K562 (cell line): ENCODE measurements around the gene IGSF10. TPM values are rescaled to one million over a fixed set of nuclear protein-coding genes. Genes with fewer than 3 reads are reported as not detected.

ENCODE experiments used
- ATAC-seq: fragments of 200-7000 bp; cut with Tn5 transposase; 3 replicates; pipeline ENCODE4 v1.9.1; 2020; ENCODE audit warnings: moderate library complexity
- BruUV-seq: library from RNA; stranded (reverse); fragments of 400-500 nt; replicated peaks from 2 replicates; lab custom pipeline; 2021; lab: Mats Ljungman, UMichigan
- CTCF ChIA-PET: fragments of 300-600 bp; formaldehyde crosslinking; extraction: SDS; loops from one replicate; lab custom pipeline; 2021; ENCODE audit warnings: low intra/inter-chr PET ratio; lab: Yijun Ruan, JAX
- POLR2A ChIA-PET: fragments of 300-600, 350-650 bp; sonication (Branson Sonifier 250); formaldehyde crosslinking; extraction: SDS; loops from one replicate; lab custom pipeline; 2021; ENCODE audit warnings: antibody characterized with exemption, inconsistent platforms; lab: Yijun Ruan, JAX
- DNase-seq, 4 experiments: peaks; one replicate each; pipeline versions ENCODE4 v3.0.0 to v3.0.0-alpha.2; 2011 to 2018; ENCODE audit warnings: low spot score in 3 of 4, mixed read lengths in 3 of 4; ENCODE audit errors: extremely low read depth in 1 of 4
- FAIRE-seq: peaks from 2 replicates; lab custom pipeline; 2011; peaks lifted over from hg19 to GRCh38; lab: Jason Lieb, UNC
- H2AFZ ChIP-seq: 2 replicates; pipeline ENCODE4 v1.6.0; 2011; ENCODE audit warnings: low read depth, low read length, control low read depth, inconsistent platforms
- H3K27ac ChIP-seq: fragments of 200-600 bp; 3 replicates; pipeline ENCODE4 v1.8.0; 2011; ENCODE audit warnings: low read depth, mild to moderate bottlenecking, control low read depth, inconsistent platforms, low read length, moderate library complexity, mixed read lengths; ENCODE audit errors: extremely low read depth
- H3K27me3 ChIP-seq, 2 experiments: fragments of 300-600 bp in 1 of 2; 2 replicates in 1 of 2; 3 replicates in 1 of 2; pipeline versions ENCODE4 v1.6.0 to v1.8.0; 2011; ENCODE audit warnings: inconsistent platforms in 2 of 2, low read length in 2 of 2, mild to moderate bottlenecking in 1 of 2, mixed read lengths in 1 of 2, moderate library complexity in 1 of 2; ENCODE audit not compliant: control insufficient read depth in 2 of 2, insufficient read depth in 2 of 2
- H3K36me3 ChIP-seq: fragments of 300-600 bp; 3 replicates; pipeline ENCODE4 v1.8.0; 2011; ENCODE audit warnings: mild to moderate bottlenecking, low read length, inconsistent platforms; ENCODE audit not compliant: control insufficient read depth, insufficient read depth
- H3K4me1 ChIP-seq, 2 experiments: fragments of 200-600 bp in 1 of 2; replicated peaks in 1 of 2; 2 replicates in 1 of 2; 3 replicates in 1 of 2; pipeline versions ENCODE4 v1.5.1 to v1.8.0; 2011; ENCODE audit warnings: inconsistent platforms in 2 of 2, low read length in 2 of 2, mild to moderate bottlenecking in 1 of 2, mixed read lengths in 1 of 2, moderate library complexity in 1 of 2; ENCODE audit not compliant: control insufficient read depth in 2 of 2, insufficient read depth in 2 of 2
- H3K4me2 ChIP-seq: 2 replicates; pipeline ENCODE4 v1.6.1; 2011; ENCODE audit warnings: low read length, control low read depth, inconsistent platforms, mixed read lengths; ENCODE audit not compliant: insufficient read depth
- H3K4me3 ChIP-seq: fragments of 200-600 bp; sonication (generic), shearing (Covaris generic); 2 replicates; pipeline ENCODE4 v1.5.1; 2016; ENCODE audit warnings: control low read depth, inconsistent platforms
- H3K79me2 ChIP-seq: fragments of 200-600 bp; 3 replicates; pipeline ENCODE4 v1.8.0; 2011; ENCODE audit warnings: low read length, inconsistent platforms; ENCODE audit not compliant: control insufficient read depth, insufficient read depth
- H3K9ac ChIP-seq, 2 experiments: 2 replicates each; pipeline versions ENCODE4 v1.6.0 to v1.6.1; 2011; ENCODE audit warnings: low read depth in 2 of 2, low read length in 2 of 2, control low read depth in 1 of 2, inconsistent platforms in 1 of 2, mild to moderate bottlenecking in 1 of 2, mixed read lengths in 1 of 2; ENCODE audit not compliant: insufficient read depth in 1 of 2
- H3K9me1 ChIP-seq: one replicate; pipeline ENCODE4 v1.6.0; 2011; ENCODE audit warnings: inconsistent platforms, mild to moderate bottlenecking, low read length, moderate library complexity; ENCODE audit not compliant: control insufficient read depth, insufficient read depth
- H3K9me3 ChIP-seq: replicated peaks from 2 replicates; pipeline ENCODE4 v1.5.1; 2011; ENCODE audit warnings: low read depth, low read length, inconsistent platforms; ENCODE audit not compliant: control insufficient read depth, insufficient read depth
- H4K20me1 ChIP-seq: replicated peaks from 2 replicates; pipeline ENCODE4 v1.6.1; 2011; ENCODE audit warnings: low read length, inconsistent platforms, mixed read lengths; ENCODE audit not compliant: control insufficient read depth, insufficient read depth
- ATF1 ChIP-seq, 2 experiments: fragments of 450-650 bp in 1 of 2; IDR thresholded peaks; 2 replicates each; pipeline ENCODE4 v1.6.1; 2016; ENCODE audit warnings: missing compliant biosample characterization in 1 of 2, missing genetic modification characterization in 1 of 2
- FOXK2 ChIP-seq, 2 experiments: fragments of 450-650 bp; IDR thresholded peaks in 1 of 2; conservative IDR thresholded peaks in 1 of 2; 2 replicates each; pipeline ENCODE4 v1.6.1; 2016; ENCODE audit warnings: low read depth in 2 of 2, mild to moderate bottlenecking in 1 of 2
- RBM15 ChIP-seq: fragments of 200-400 bp; formaldehyde crosslinking; IDR thresholded peaks from 2 replicates; pipeline ENCODE4 v1.6.1; 2018; ENCODE audit warnings: mild to moderate bottlenecking, low read length, moderate library complexity; ENCODE audit not compliant: insufficient read depth
- SAFB2 ChIP-seq: fragments of 200-400 bp; formaldehyde crosslinking; IDR thresholded peaks from 2 replicates; pipeline ENCODE4 v1.6.1; 2018; ENCODE audit warnings: borderline replicate concordance, low read length, low read depth, moderate library complexity; ENCODE audit not compliant: severe bottlenecking
- ZEB2 ChIP-seq: fragments of 450-650 bp; IDR thresholded peaks from 2 replicates; pipeline ENCODE4 v1.6.1; 2016
- ZNF644 ChIP-seq: fragments of 200-800 bp; sonication (Bioruptor generic); IDR thresholded peaks from 2 replicates; pipeline ENCODE4 v1.6.1; 2016; ENCODE audit warnings: low read depth, missing genetic modification characterization, missing compliant biosample characterization
- WGBS: fragments of 100-300 bp; shearing (Covaris generic); methylation state at CpG from one replicate; pipeline ENCODE4 v1.1.6; 2016; ENCODE audit warnings: low coverage, mixed read lengths; ENCODE audit not compliant: insufficient coverage; ENCODE audit errors: missing lambda C conversion rate; 5-methylcytosine and 5-hydroxymethylcytosine counted together
- in situ Hi-C: fragments of 300-500 bp; cut with MboI; formaldehyde crosslinking; loops from 4 replicates; pipeline ENCODE4 v1.15.0; 2018; ENCODE audit warnings: inconsistent platforms, mixed read lengths
- intact Hi-C: fragments of 100-400 bp; cut with micrococcal nuclease; formaldehyde crosslinking; loops from 2 replicates; pipeline ENCODE4 v1.14.2; 2022
- polyA plus RNA-seq, 8 experiments: library from polyadenylated mRNA; depleted of rRNA in 4 of 8; stranded (reverse) in 5 of 8; unstranded in 3 of 8; fragments of >200 nt; fragmentation: Nextera tagmentation in 2 of 8; fragmentation: Illumina TruSeq in 1 of 8; extraction: Ambion mirVana in 2 of 8; extraction: Trizol in 1 of 8; gene quantifications; 2 replicates each; pipeline versions ENCODE4 v1.2.1 to v1.2.3, GENCODE V29; 2011 to 2014; ENCODE audit warnings: inconsistent platforms in 1 of 8, missing spikeins in 1 of 8
- total RNA-seq, 7 experiments: library from RNA; depleted of rRNA in 6 of 7; stranded (reverse); fragments of >200 nt in 6 of 7; fragmentation: Illumina TruSeq in 2 of 7; extraction: Trizol in 2 of 7; gene quantifications; 2 replicates each; pipeline versions ENCODE4 v1.2.1 to v1.2.3, GENCODE V29; 2011 to 2021; ENCODE audit warnings: low replicate concordance in 1 of 7
- TF ChIP-seq, protein P1 (sequence below): fragments of 450-650 bp; IDR thresholded peaks from 2 replicates; pipeline ENCODE4 v1.6.1; 2016; ENCODE audit warnings: mild to moderate bottlenecking

IGSF10 gene
- total and polyA plus RNA-seq, 9 of the 15 experiments (the other 6 are each of a cell fraction or from before 2014, with no cell fraction given) = 0.11 to 1.2 (median 0.40) TPM

- intact Hi-C loops = no loop called here
- no peak for TF ChIP-seq ZNF644 (tag)
- no peak for TF ChIP-seq ATF1 (CRISPR knock-in tag; IDR thresholded peaks at IDR 0.05)
- TF ChIP-seq ATF1 (tag; IDR thresholded peaks at IDR 0.05) = no peak
- TF ChIP-seq, protein P1, sequence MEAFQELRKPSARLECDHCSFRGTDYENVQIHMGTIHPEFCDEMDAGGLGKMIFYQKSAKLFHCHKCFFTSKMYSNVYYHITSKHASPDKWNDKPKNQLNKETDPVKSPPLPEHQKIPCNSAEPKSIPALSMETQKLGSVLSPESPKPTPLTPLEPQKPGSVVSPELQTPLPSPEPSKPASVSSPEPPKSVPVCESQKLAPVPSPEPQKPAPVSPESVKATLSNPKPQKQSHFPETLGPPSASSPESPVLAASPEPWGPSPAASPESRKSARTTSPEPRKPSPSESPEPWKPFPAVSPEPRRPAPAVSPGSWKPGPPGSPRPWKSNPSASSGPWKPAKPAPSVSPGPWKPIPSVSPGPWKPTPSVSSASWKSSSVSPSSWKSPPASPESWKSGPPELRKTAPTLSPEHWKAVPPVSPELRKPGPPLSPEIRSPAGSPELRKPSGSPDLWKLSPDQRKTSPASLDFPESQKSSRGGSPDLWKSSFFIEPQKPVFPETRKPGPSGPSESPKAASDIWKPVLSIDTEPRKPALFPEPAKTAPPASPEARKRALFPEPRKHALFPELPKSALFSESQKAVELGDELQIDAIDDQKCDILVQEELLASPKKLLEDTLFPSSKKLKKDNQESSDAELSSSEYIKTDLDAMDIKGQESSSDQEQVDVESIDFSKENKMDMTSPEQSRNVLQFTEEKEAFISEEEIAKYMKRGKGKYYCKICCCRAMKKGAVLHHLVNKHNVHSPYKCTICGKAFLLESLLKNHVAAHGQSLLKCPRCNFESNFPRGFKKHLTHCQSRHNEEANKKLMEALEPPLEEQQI = no peak
- no peak for TF ChIP-seq SAFB2
- no peak for TF ChIP-seq ZEB2
- TF ChIP-seq FOXK2 (conservative IDR thresholded peaks at IDR 0.05 in 1 of 2, IDR thresholded peaks at IDR 0.05 in 1 of 2; ENCODE audit: low read depth in 2 of 2) = no peak
- no peak for TF ChIP-seq RBM15
- DNase-seq = no peak
- no peak overlapping the region for H2AFZ ChIP-seq
- ATAC-seq = no peak
- CTCF ChIA-PET = no interaction called here
- H3K4me1 ChIP-seq = no peaks in the 10 kb centered on the region
- FAIRE-seq = no peak
- no TSS peak for BruUV-seq
- no peak overlapping the region for H3K9ac ChIP-seq
- 0% methylated on average over 1 of the region's 1 CpG for WGBS
- H3K4me2 ChIP-seq = no peak overlapping the region
- H3K9me1 ChIP-seq = no peaks in the 10 kb centered on the region
- H3K36me3 ChIP-seq = no peaks in the 10 kb centered on the region
- no peak overlapping the region for H3K4me3 ChIP-seq
- no peaks in the 10 kb centered on the region for H4K20me1 ChIP-seq
- H3K79me2 ChIP-seq = no peaks in the 10 kb centered on the region
- H3K27me3 ChIP-seq = peaks cover 0 to 5% of the 10 kb centered on the region in 2 experiments; a peak in 2 of 5 replicates
- in situ Hi-C loops = no loop called here
- no peak overlapping the region for H3K27ac ChIP-seq
- POLR2A ChIA-PET = interaction anchor here (0.5 kb wide), 1 partner anchor 900 kb away, joined by 3 read pairs; no protein-coding TSS in a partner anchor
- H3K9me3 ChIP-seq = no peaks in the 10 kb centered on the region; the same call in 1 of the 2 replicates
Measured at GRCh38 chr3:151415289-151415688, 45.6 kb downstream of the IGSF10 start.
